ENCODE results near the gene MTG2.

Gene MTG2

GRCh38 chr20:62206388-62206775 lies 23.6 kb downstream of the MTG2 start:
- no peak for DNase-seq (ENCODE audit: low read depth)

GRCh38 chr20:62208061-62208794 lies 25.4 kb downstream of the MTG2 start:
- DNase-seq (ENCODE audit: low read depth): no peak

- DNase-seq (ENCODE audit: low read depth): no peak
Measured at GRCh38 chr20:62208795-62209755, 26.2 kb downstream of the MTG2 start.

- no peak for DNase-seq (ENCODE audit: low read depth)
Measured at GRCh38 chr20:62209850-62210495, 27.1 kb downstream of the MTG2 start.

GRCh38 chr20:62210496-62210855 lies 27.6 kb downstream of the MTG2 start:
- DNase-seq (ENCODE audit: low read depth): no peak

- no peak for DNase-seq (ENCODE audit: low read depth)
Measured at GRCh38 chr20:62211216-62211615, 28.4 kb downstream of the MTG2 start.

GRCh38 chr20:62211769-62212288 lies 29.0 kb downstream of the MTG2 start:
- DNase-seq (ENCODE audit: low read depth): no peak

- DNase-seq (ENCODE audit: low read depth): no peak
Measured at GRCh38 chr20:62212299-62212698, 29.5 kb downstream of the MTG2 start.

GRCh38 chr20:62214067-62214466 lies 31.2 kb downstream of the MTG2 start:
- no peak for DNase-seq (ENCODE audit: low read depth)

- no peak for DNase-seq (ENCODE audit: low read depth)
Measured at GRCh38 chr20:62215020-62215990, 32.5 kb downstream of the MTG2 start.

GRCh38 chr20:62215991-62216635 lies 33.3 kb downstream of the MTG2 start:
- DNase-seq (ENCODE audit: low read depth): no peak

GRCh38 chr20:62216636-62217566 lies 34.1 kb downstream of the MTG2 start:
- DNase-seq (ENCODE audit: low read depth): no peak

GRCh38 chr20:62217913-62218773 lies 35.3 kb downstream of the MTG2 start:
- no peak for DNase-seq (ENCODE audit: low read depth)

- no peak for DNase-seq (ENCODE audit: low read depth)
Measured at GRCh38 chr20:62219101-62219991, 36.5 kb downstream of the MTG2 start.

GRCh38 chr20:62219992-62220665 lies 37.3 kb downstream of the MTG2 start, which contains the start of gene HRH3:
Gene HRH3, minus strand, starts transcription at chr20:62220278. Its CDS starts 308 bp downstream, at chr20:62219970.
- no peak for DNase-seq (ENCODE audit: low read depth)

GRCh38 chr20:62220666-62221568 lies 38.1 kb downstream of the MTG2 start:
- no peak for DNase-seq (ENCODE audit: low read depth)
